PC-3 (cell line): ENCODE results near the gene CRYAA. TPM values are rescaled to one million over a fixed set of nuclear protein-coding genes. Genes with fewer than 3 reads are reported as not detected.

Experiments used
- ATAC-seq: fragments of 200-7000 bp; cut with Tn5 transposase; 2 replicates; pipeline ENCODE4 v1.9.1; 2020; ENCODE audit warnings: mild to moderate bottlenecking, moderate library complexity
- BruUV-seq: library from RNA; stranded (reverse); fragments of 400-500 nt; replicated peaks from 2 replicates; lab custom pipeline; 2021; lab: Mats Ljungman, UMichigan
- CTCF ChIA-PET: fragments of 300-600 bp; sonication (Branson Sonifier 250); formaldehyde crosslinking; loops from one replicate; lab custom pipeline; 2022; ENCODE audit warnings: antibody characterized with exemption; lab: Charles Lee
- POLR2A ChIA-PET: fragments of 300-600 bp; sonication (Branson Sonifier 250); formaldehyde crosslinking; loops from one replicate; lab custom pipeline; 2022; ENCODE audit warnings: antibody characterized with exemption; ENCODE audit not compliant: unreplicated experiment; lab: Charles Lee
- DNase-seq: peaks from one replicate; pipeline ENCODE4 v3.0.0-alpha.2; 2015
- H2AFZ ChIP-seq: fragments of 300-600 bp; sonication (generic); 2 replicates; pipeline ENCODE4 v1.6.0; 2016; ENCODE audit warnings: antibody characterized with exemption, low read length
- H3F3A ChIP-seq: fragments of 300-600 bp; sonication (generic); one replicate; pipeline ENCODE4 v1.6.0; 2017; ENCODE audit warnings: antibody characterized with exemption, low read length, control low read depth, mild to moderate bottlenecking; ENCODE audit not compliant: unreplicated experiment
- H3K27ac ChIP-seq: fragments of 300-600 bp; sonication (generic); 2 replicates; pipeline ENCODE4 v1.5.1; 2016; ENCODE audit warnings: mild to moderate bottlenecking, low read length
- H3K27me3 ChIP-seq: fragments of 300-600 bp; sonication (generic); 2 replicates; pipeline ENCODE4 v1.6.1; 2016; ENCODE audit warnings: low read length, mixed read lengths
- H3K36me3 ChIP-seq: fragments of 300-600 bp; sonication (generic); 2 replicates; pipeline ENCODE4 v1.6.1; 2016; ENCODE audit warnings: low read depth, mixed run types, low read length, mixed read lengths
- H3K4me1 ChIP-seq: fragments of 300-600 bp; sonication (generic); 2 replicates; pipeline ENCODE4 v1.5.1; 2016; ENCODE audit warnings: low read length; ENCODE audit not compliant: insufficient read depth
- H3K4me2 ChIP-seq: fragments of 300-600 bp; sonication (generic); 2 replicates; pipeline ENCODE4 v1.6.0; 2016; ENCODE audit warnings: low read length
- H3K4me3 ChIP-seq: fragments of 300-600 bp; sonication (generic); 2 replicates; pipeline ENCODE4 v1.5.1; 2016; ENCODE audit warnings: mild to moderate bottlenecking, low read length, mixed read lengths
- H3K79me2 ChIP-seq: fragments of 300-600 bp; sonication (generic); 2 replicates; pipeline ENCODE4 v1.6.1; 2017; ENCODE audit warnings: low read length, mixed read lengths
- H3K9ac ChIP-seq: fragments of 300-600 bp; sonication (generic); 2 replicates; pipeline ENCODE4 v1.6.0; 2016; ENCODE audit warnings: mild to moderate bottlenecking, low read length
- H3K9me2 ChIP-seq: fragments of 300-600 bp; sonication (generic); replicated peaks from 2 replicates; pipeline ENCODE4 v1.6.1; 2016; ENCODE audit warnings: mixed run types, low read length, mixed read lengths
- H3K9me3 ChIP-seq: fragments of 300-600 bp; sonication (generic); 2 replicates; pipeline ENCODE4 v1.6.1; 2016; ENCODE audit warnings: low read length, mixed read lengths
- H4K20me1 ChIP-seq: fragments of 300-600 bp; sonication (generic); 2 replicates; pipeline ENCODE4 v1.6.1; 2016; ENCODE audit warnings: low read length, mixed read lengths
- CTCF ChIP-seq: fragments of 300-600 bp; sonication (generic); conservative IDR thresholded peaks from 2 replicates; pipeline ENCODE4 v1.5.1; 2017; ENCODE audit warnings: antibody characterized with exemption, low read depth, mild to moderate bottlenecking, low read length
- EZH2 ChIP-seq: fragments of 300-600 bp; sonication (generic); IDR thresholded peaks from one replicate; pipeline ENCODE4 v1.6.1; 2017; ENCODE audit warnings: antibody characterized with exemption, mild to moderate bottlenecking, low read length; ENCODE audit not compliant: unreplicated experiment
- EZH2phosphoT487 ChIP-seq: fragments of 300-600 bp; sonication (generic); IDR thresholded peaks from 2 replicates; pipeline ENCODE4 v1.6.1; 2018; ENCODE audit warnings: mild to moderate bottlenecking, antibody characterized with exemption, low read length, borderline replicate concordance
- intact Hi-C: fragments of 100-400 bp; cut with micrococcal nuclease; formaldehyde crosslinking; loops from 2 replicates; pipeline ENCODE4 v1.9.0; 2023
- total RNA-seq: library from RNA; depleted of rRNA; stranded (reverse); fragments of >200 nt; gene quantifications from 2 replicates; pipeline ENCODE4 v1.2.3, GENCODE V29; 2014

CRYAA gene
- total RNA-seq, 1 experiment from 2014 or later: not detected

DNA sequence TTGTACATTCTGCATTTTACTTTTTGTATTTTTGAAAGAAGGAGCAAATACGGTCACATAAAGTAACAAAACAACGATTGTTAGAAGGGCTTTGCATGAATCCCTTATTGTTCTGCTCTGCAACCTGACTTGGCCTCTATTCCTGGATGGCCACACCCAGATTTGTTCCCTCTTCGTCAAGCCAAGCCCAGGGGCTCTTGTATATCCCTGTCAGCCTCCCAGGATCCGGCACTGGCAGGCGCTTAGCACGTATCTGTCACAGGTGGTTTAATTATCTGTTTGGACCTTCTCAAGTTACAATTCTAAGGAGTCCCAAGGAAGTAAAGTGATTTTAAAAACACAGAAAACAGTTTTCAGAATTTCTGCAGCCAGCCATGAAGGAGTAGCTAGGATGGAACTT is 28.0 kb downstream of the CRYAA start:
- ATAC-seq (peak; percentile 79), DNase-seq (peak; percentile 75)
- Histone ChIP-seq H3K9me2 (no peaks in the 10 kb centered on the region), H3K4me1 (peaks cover 42% of the 10 kb centered on the region), H4K20me1 (no peaks in the 10 kb centered on the region), H3K27me3 (no peaks in the 10 kb centered on the region), H3K9me3 (peaks cover 14% of the 10 kb centered on the region), H2AFZ (peak overlapping the region; percentile 12), H3K27ac (peak overlapping the region; percentile 50), H3K36me3 (no peaks in the 10 kb centered on the region), H3K79me2 (no peaks in the 10 kb centered on the region), H3K9ac (no peak overlapping the region; the same call in 1 of the 2 replicates), H3K4me2 (peak overlapping the region; percentile 47), H3K4me3 (no peak overlapping the region), H3F3A (no peaks in the 10 kb centered on the region)
- intact Hi-C loops: no loop called here
- ChIA-PET POLR2A (no interaction called here), CTCF (no interaction called here)
- BruUV-seq: no TSS peak
- TF ChIP-seq EZH2: no peak
- no peak for TF ChIP-seq EZH2phosphoT487
- no peak for TF ChIP-seq CTCF

DNA sequence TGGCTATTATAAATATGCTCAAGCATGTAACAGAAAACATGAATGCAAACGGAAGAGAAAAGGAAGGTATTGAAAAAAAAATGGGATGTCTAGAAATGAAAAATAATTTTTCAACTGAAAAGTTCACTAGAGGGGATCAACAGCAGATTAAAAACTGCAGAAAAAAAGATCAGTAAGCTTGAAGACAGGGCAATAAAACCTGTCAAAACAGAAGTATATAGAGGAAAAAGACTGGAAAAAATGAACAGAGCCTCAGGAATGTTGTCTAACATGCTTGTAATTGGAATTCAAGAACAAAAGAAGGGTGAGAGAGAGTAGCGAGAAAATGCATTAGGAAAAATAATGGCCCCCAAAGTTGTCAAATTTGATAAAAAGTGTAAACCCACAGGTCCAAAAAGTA is 29.6 kb downstream of the CRYAA start:
- CTCF ChIA-PET: no interaction called here
- no TSS peak for BruUV-seq
- H3K4me2 ChIP-seq: no peak overlapping the region
- no peak overlapping the region for H3K4me3 ChIP-seq
- H3F3A ChIP-seq: no peaks in the 10 kb centered on the region
- H3K4me1 ChIP-seq: peaks cover 40% of the 10 kb centered on the region
- no peaks in the 10 kb centered on the region for H3K27me3 ChIP-seq
- TF ChIP-seq EZH2 (no peak), CTCF (no peak), EZH2phosphoT487 (no peak)
- H2AFZ ChIP-seq: no peak overlapping the region
- no peak overlapping the region for H3K27ac ChIP-seq
- no peak overlapping the region for H3K9ac ChIP-seq
- DNase-seq (no peak), ATAC-seq (no peak)
- H3K36me3 ChIP-seq: no peaks in the 10 kb centered on the region
- H3K9me3 ChIP-seq: peaks cover 17% of the 10 kb centered on the region
- no peaks in the 10 kb centered on the region for H4K20me1 ChIP-seq
- H3K9me2 ChIP-seq: no peaks in the 10 kb centered on the region
- no peaks in the 10 kb centered on the region for H3K79me2 ChIP-seq
- intact Hi-C loops: no loop called here
- POLR2A ChIA-PET: interaction anchor here (0.5 kb wide), 1 partner anchor 790 kb away, joined by 5 read pairs; no protein-coding TSS in a partner anchor

- intact Hi-C loops: no loop called here
- no peak overlapping the region for H3K4me3 ChIP-seq
- H3K4me1 ChIP-seq: peaks cover 10% of the 10 kb centered on the region
- no TSS peak for BruUV-seq
- no peak overlapping the region for H3K4me2 ChIP-seq
- no peak for TF ChIP-seq CTCF
- no peak for TF ChIP-seq EZH2phosphoT487
- no peak for TF ChIP-seq EZH2
- DNase-seq: no peak
- H3K9me3 ChIP-seq: peaks cover 17% of the 10 kb centered on the region
- H3K9ac ChIP-seq: no peak overlapping the region
- no peak overlapping the region for H2AFZ ChIP-seq
- H3K27ac ChIP-seq: no peak overlapping the region
- H3K79me2 ChIP-seq: no peaks in the 10 kb centered on the region
- no peak for ATAC-seq
- no peaks in the 10 kb centered on the region for H3K36me3 ChIP-seq
- ChIA-PET CTCF (no interaction called here), POLR2A (interaction anchor here (0.6 kb wide), 1 partner anchor 396 kb away, joined by 4 read pairs; no protein-coding TSS in a partner anchor)
- no peaks in the 10 kb centered on the region for H3F3A ChIP-seq
- no peaks in the 10 kb centered on the region for H3K9me2 ChIP-seq
- no peaks in the 10 kb centered on the region for H4K20me1 ChIP-seq
- H3K27me3 ChIP-seq: no peaks in the 10 kb centered on the region
Observed at GRCh38 chr21:43201491-43201890, 32.7 kb downstream of the CRYAA start.
